HG02938 (cell line): ENCODE results near the gene RAP2A.

Experiments
- ATAC-seq: cut with Tn5 transposase; IDR thresholded peaks from one replicate; pipeline ENCODE4 v1.9.1; 2021; ENCODE audit warnings: mild to moderate bottlenecking, moderate library complexity; ENCODE audit not compliant: unreplicated experiment

The RAP2A gene

GRCh38 chr13:97433727-97434396, at the start of gene RAP2A:
RAP2A (plus strand) TSS chr13:97434169; CDS start chr13:97434471, 302 bp downstream.
- peak; percentile 33 for ATAC-seq

- no peak for ATAC-seq
Observed at GRCh38 chr13:97384371-97384770, 49.6 kb upstream of the RAP2A start.

GRCh38 chr13:97385146-97385545, 48.8 kb upstream of the RAP2A start:
- no peak for ATAC-seq

- no peak for ATAC-seq
Observed at GRCh38 chr13:97385854-97386253, 48.1 kb upstream of the RAP2A start.

GRCh38 chr13:97386801-97387484, 47.0 kb upstream of the RAP2A start:
- ATAC-seq, result no peak

GRCh38 chr13:97387485-97387839, 46.5 kb upstream of the RAP2A start:
- no peak for ATAC-seq

- no peak for ATAC-seq
Observed at GRCh38 chr13:97387890-97388289, 46.1 kb upstream of the RAP2A start.

- ATAC-seq, result no peak
Observed at GRCh38 chr13:97388373-97388772, 45.6 kb upstream of the RAP2A start.

GRCh38 chr13:97390941-97391600, 42.9 kb upstream of the RAP2A start:
- no peak for ATAC-seq

- no peak for ATAC-seq
Observed at GRCh38 chr13:97392020-97392419, 41.9 kb upstream of the RAP2A start.

- ATAC-seq, result no peak
Observed at GRCh38 chr13:97394542-97394941, 39.4 kb upstream of the RAP2A start.

- ATAC-seq, result no peak
Observed at GRCh38 chr13:97395447-97396136, 38.4 kb upstream of the RAP2A start.

GRCh38 chr13:97397267-97397666, 36.7 kb upstream of the RAP2A start:
- no peak for ATAC-seq

- no peak for ATAC-seq
Observed at GRCh38 chr13:97401421-97401820, 32.5 kb upstream of the RAP2A start.

- no peak for ATAC-seq
Observed at GRCh38 chr13:97403893-97404750, 29.8 kb upstream of the RAP2A start.

GRCh38 chr13:97407540-97407939, 26.4 kb upstream of the RAP2A start:
- ATAC-seq, result no peak

GRCh38 chr13:97408938-97409337, 25.0 kb upstream of the RAP2A start:
- no peak for ATAC-seq

GRCh38 chr13:97411984-97412383, 22.0 kb upstream of the RAP2A start:
- ATAC-seq, result no peak

GRCh38 chr13:97413694-97414093, 20.3 kb upstream of the RAP2A start:
- ATAC-seq, result no peak

GRCh38 chr13:97414392-97414791, 19.6 kb upstream of the RAP2A start:
- ATAC-seq, result no peak

GRCh38 chr13:97417698-97418097, 16.3 kb upstream of the RAP2A start:
- no peak for ATAC-seq
